H1 (cell line): ENCODE results near the gene SMIM9. TPM values are rescaled to one million over a fixed set of nuclear protein-coding genes. Genes with fewer than 3 reads are reported as not detected.
"Not testable (repeated sequence)": the region's sequence is repeated elsewhere in the genome, so short reads cannot be mapped to it uniquely, and the experiment has no call there.

ENCODE experiments used
- CTCF ChIA-PET: fragments of 300-600 bp; sonication (Branson Sonifier 250); formaldehyde crosslinking; loops from one replicate; lab custom pipeline; 2021; ENCODE audit not compliant: partially characterized antibody; lab: Charles Lee
- POLR2A ChIA-PET: fragments of 300-600 bp; sonication (Branson Sonifier 250); formaldehyde crosslinking; loops from one replicate; lab custom pipeline; 2021; ENCODE audit warnings: inconsistent platforms; ENCODE audit not compliant: partially characterized antibody; lab: Charles Lee
- DNase-seq, 2 experiments: peaks; one replicate each; pipeline versions ENCODE4 v3.0.0 to v3.0.0-alpha.2; 2010 to 2022; ENCODE audit warnings: low spot score in 2 of 2, low read depth in 1 of 2, mixed read lengths in 1 of 2
- FAIRE-seq: peaks from 2 replicates; lab custom pipeline; 2011; peaks lifted over from hg19 to GRCh38; lab: Jason Lieb, UNC
- H2AFZ ChIP-seq: 2 replicates; pipeline ENCODE4 v1.8.1; 2012; ENCODE audit warnings: low read length, inconsistent platforms
- H2AK5ac ChIP-seq: 2 replicates; pipeline ENCODE4 v1.6.1; 2013; ENCODE audit warnings: low read depth, low read length
- H2BK120ac ChIP-seq: replicated peaks from 2 replicates; pipeline ENCODE3; 2013; ENCODE audit warnings: low read depth, low read length, inconsistent platforms
- H2BK12ac ChIP-seq: 2 replicates; pipeline ENCODE4 v1.6.1; 2013; ENCODE audit warnings: low read depth, low read length
- H2BK15ac ChIP-seq: 2 replicates; pipeline ENCODE4 v1.6.1; 2013; ENCODE audit warnings: low read length
- H2BK20ac ChIP-seq: 2 replicates; pipeline ENCODE4 v1.6.1; 2013; ENCODE audit warnings: low read length
- H2BK5ac ChIP-seq: 2 replicates; pipeline ENCODE4 v1.6.1; 2013; ENCODE audit warnings: low read depth, low read length
- H3K14ac ChIP-seq: 2 replicates; pipeline ENCODE4 v1.6.1; 2013; ENCODE audit warnings: inconsistent platforms; ENCODE audit not compliant: insufficient read length
- H3K18ac ChIP-seq: 2 replicates; pipeline ENCODE4 v1.6.1; 2013; ENCODE audit warnings: low read length; ENCODE audit errors: extremely low read depth
- H3K23ac ChIP-seq: 2 replicates; pipeline ENCODE4 v1.6.1; 2013; ENCODE audit warnings: inconsistent platforms; ENCODE audit not compliant: insufficient read length
- H3K23me2 ChIP-seq: 2 replicates; pipeline ENCODE4 v1.6.1; 2013; ENCODE audit warnings: low read depth, low read length
- H3K27ac ChIP-seq: 2 replicates; pipeline ENCODE4 v1.6.1; 2011; ENCODE audit warnings: low read depth, low read length, inconsistent platforms
- H3K27me3 ChIP-seq, 4 experiments: replicated peaks in 1 of 4; 1 replicate in 1 of 4; 2 replicates in 3 of 4; pipeline versions ENCODE4 v1.6.1 to v1.8.1; 2011 to 2013; ENCODE audit warnings: low read length in 3 of 4, mild to moderate bottlenecking in 3 of 4, inconsistent platforms in 2 of 4, mixed read lengths in 2 of 4, moderate library complexity in 1 of 4; ENCODE audit not compliant: control insufficient read depth in 3 of 4, insufficient read depth in 3 of 4; ENCODE audit errors: extremely low read depth in 1 of 4
- H3K36me3 ChIP-seq, 4 experiments: 2 replicates each; pipeline versions ENCODE4 v1.6.1 to v1.8.1; 2011 to 2013; ENCODE audit warnings: mild to moderate bottlenecking in 4 of 4, low read length in 3 of 4, moderate library complexity in 2 of 4, control low read depth in 1 of 4, inconsistent platforms in 1 of 4; ENCODE audit not compliant: insufficient read depth in 4 of 4, control insufficient read depth in 2 of 4
- H3K4ac ChIP-seq: replicated peaks from 2 replicates; pipeline ENCODE3; 2013; ENCODE audit warnings: low read length, low read depth, mixed read lengths, inconsistent platforms; ENCODE audit not compliant: insufficient read length
- H3K4me1 ChIP-seq, 4 experiments: replicated peaks in 1 of 4; 1 replicate in 1 of 4; 2 replicates in 3 of 4; pipeline versions ENCODE4 v1.6.1 to v1.8.1; 2011 to 2013; ENCODE audit warnings: low read length in 3 of 4, inconsistent platforms in 2 of 4, mixed read lengths in 1 of 4; ENCODE audit not compliant: insufficient read depth in 4 of 4, control insufficient read depth in 3 of 4
- H3K4me2 ChIP-seq, 2 experiments: 2 replicates each; pipeline versions ENCODE4 v1.6.1 to v1.8.1; 2011 to 2013; ENCODE audit warnings: low read depth in 2 of 2, low read length in 2 of 2, control low read depth in 1 of 2, inconsistent platforms in 1 of 2, mild to moderate bottlenecking in 1 of 2; ENCODE audit not compliant: insufficient read depth in 1 of 2
- H3K4me3 ChIP-seq, 4 experiments: fragments of 200-600, 300-600 bp in 1 of 4; sonication (generic), shearing (Covaris generic), sonication (Bioruptor Twin) in 1 of 4; 2 replicates each; pipeline versions ENCODE4 v1.5.1 to v1.8.1; 2011 to 2016; ENCODE audit warnings: low read length in 4 of 4, low read depth in 3 of 4, control low read depth in 2 of 4, inconsistent platforms in 2 of 4, mild to moderate bottlenecking in 2 of 4, mixed read lengths in 1 of 4, moderate library complexity in 1 of 4; ENCODE audit not compliant: insufficient read depth in 2 of 4; ENCODE audit errors: extremely low read depth in 1 of 4
- H3K56ac ChIP-seq: replicated peaks from 2 replicates; pipeline ENCODE3; 2013; ENCODE audit warnings: low read depth, mild to moderate bottlenecking, mixed read lengths, low read length, inconsistent platforms; ENCODE audit not compliant: insufficient read length
- H3K79me1 ChIP-seq: 2 replicates; pipeline ENCODE4 v1.6.1; 2013; ENCODE audit warnings: low read depth, low read length, control low read depth
- H3K79me2 ChIP-seq, 2 experiments: 2 replicates each; pipeline versions ENCODE4 v1.6.1 to v1.8.1; 2012 to 2013; ENCODE audit warnings: low read length in 2 of 2, mild to moderate bottlenecking in 2 of 2, inconsistent platforms in 1 of 2; ENCODE audit not compliant: insufficient read depth in 2 of 2, control insufficient read depth in 1 of 2
- H3K9ac ChIP-seq, 4 experiments: replicated peaks in 1 of 4; 1 replicate in 1 of 4; 2 replicates in 3 of 4; pipeline versions ENCODE4 v1.6.1 to v1.8.1; 2011 to 2013; ENCODE audit warnings: low read depth in 3 of 4, low read length in 3 of 4, control low read depth in 2 of 4, mild to moderate bottlenecking in 2 of 4, moderate library complexity in 2 of 4, inconsistent platforms in 1 of 4; ENCODE audit errors: extremely low read depth in 1 of 4
- H3K9me3 ChIP-seq, 2 experiments: 2 replicates each; pipeline versions ENCODE4 v1.6.1 to v1.8.1; 2012 to 2013; ENCODE audit warnings: mild to moderate bottlenecking in 2 of 2, moderate library complexity in 2 of 2, control low read depth in 1 of 2, inconsistent platforms in 1 of 2, low read depth in 1 of 2, low read length in 1 of 2, mixed read lengths in 1 of 2; ENCODE audit not compliant: insufficient read depth in 2 of 2
- H4K20me1 ChIP-seq, 2 experiments: replicated peaks in 1 of 2; 2 replicates each; pipeline versions ENCODE3 to v1.8.1; 2011 to 2013; ENCODE audit warnings: inconsistent platforms in 2 of 2, low read length in 2 of 2, mild to moderate bottlenecking in 1 of 2; ENCODE audit not compliant: insufficient read depth in 2 of 2, control insufficient read depth in 1 of 2
- H4K5ac ChIP-seq: 2 replicates; pipeline ENCODE4 v1.6.1; 2013; ENCODE audit warnings: low read length, low read depth, mixed read lengths, inconsistent platforms; ENCODE audit not compliant: insufficient read length
- H4K8ac ChIP-seq: 2 replicates; pipeline ENCODE4 v1.8.0; 2013; ENCODE audit warnings: mild to moderate bottlenecking, moderate library complexity, low read length, inconsistent platforms; ENCODE audit not compliant: insufficient read depth; ENCODE audit errors: extremely low read depth
- H4K91ac ChIP-seq: replicated peaks from 2 replicates; pipeline ENCODE3; 2013; ENCODE audit warnings: low read length, mixed read lengths, inconsistent platforms; ENCODE audit not compliant: insufficient read length
- WGBS, 2 experiments: shearing (Covaris generic) in 1 of 2; methylation state at CpG; one replicate each; pipeline versions ENCODE4 v1.1.6 to v1.1.7; 2013 to 2015; ENCODE audit warnings: low lambda C conversion rate in 2 of 2, mixed read lengths in 2 of 2, inconsistent platforms in 1 of 2, low coverage in 1 of 2, missing lambda C conversion rate in 1 of 2; ENCODE audit not compliant: insufficient replicate concordance in 2 of 2, insufficient coverage in 1 of 2, insufficient read length in 1 of 2; ENCODE audit errors: extremely low coverage in 1 of 2, missing lambda C conversion rate in 1 of 2; 5-methylcytosine and 5-hydroxymethylcytosine counted together
- polyA plus RNA-seq, 7 experiments: library from polyadenylated mRNA; depleted of rRNA in 3 of 7; stranded (reverse) in 5 of 7; unstranded in 2 of 7; fragments of >200 nt in 5 of 7; fragments of 200-250 nt in 2 of 7; gene quantifications; 1 replicate in 5 of 7; 2 replicates in 1 of 7; 4 replicates in 1 of 7; pipeline versions ENCODE4 v1.2.1 to v1.2.3, GENCODE V29; 2011 to 2013; ENCODE audit warnings: missing spikeins in 2 of 7, mixed read lengths in 2 of 7
- total RNA-seq: library from RNA; stranded (reverse); fragmentation: NEBNext Ultra II Directional; extraction: Animal tissue kit (Norgen Biotek cat#: 25700); gene quantifications from 2 replicates; pipeline ENCODE4 v1.2.1, GENCODE V29; 2021

Gene SMIM9
- total and polyA plus RNA-seq, 2 of the 8 experiments (the other 6 are each of a cell fraction or from before 2014, with no cell fraction given), result not detected

- H2BK15ac ChIP-seq, H4K91ac ChIP-seq, H3K4me3 ChIP-seq, H2BK120ac ChIP-seq, H3K4ac ChIP-seq, H2AK5ac ChIP-seq, H2AFZ ChIP-seq, H3K4me1 ChIP-seq, H3K56ac ChIP-seq, H3K4me2 ChIP-seq, H3K79me1 ChIP-seq, H4K8ac ChIP-seq, H3K18ac ChIP-seq, H3K23ac ChIP-seq, H3K27ac ChIP-seq, H3K79me2 ChIP-seq, FAIRE-seq, DNase-seq, H3K14ac ChIP-seq, H3K9me3 ChIP-seq, H3K27me3 ChIP-seq, H3K36me3 ChIP-seq, H3K23me2 ChIP-seq, H2BK20ac ChIP-seq, H3K9ac ChIP-seq, H4K5ac ChIP-seq, H2BK5ac ChIP-seq, H4K20me1 ChIP-seq, H2BK12ac ChIP-seq: not testable (repeated sequence)
- WGBS, 2 experiments, result 93% methylated on average over 5 of the region's 19 CpGs; no CpG with 5 or more reads in 1 of the 2 experiments
- ChIA-PET POLR2A (interaction anchor here (0.6 kb wide), 1 partner anchor 21 kb away, joined by 4 read pairs; no protein-coding TSS in a partner anchor), CTCF (interaction anchor here (0.9 kb wide), 1 partner anchor 14 kb away, joined by 4 read pairs; no protein-coding TSS in a partner anchor)
These were observed 17.3 kb downstream of the SMIM9 start for GRCh38 chrX:154817048-154817618.

- POLR2A ChIA-PET, H2BK15ac ChIP-seq, H3K4me1 ChIP-seq, H3K9ac ChIP-seq, H3K27me3 ChIP-seq, H3K23me2 ChIP-seq, H3K27ac ChIP-seq, H3K23ac ChIP-seq, H4K20me1 ChIP-seq, H4K5ac ChIP-seq, H3K79me1 ChIP-seq, H4K8ac ChIP-seq, H2AK5ac ChIP-seq, H2AFZ ChIP-seq, CTCF ChIA-PET, H2BK120ac ChIP-seq, H3K56ac ChIP-seq, H2BK12ac ChIP-seq, H2BK20ac ChIP-seq, H3K18ac ChIP-seq, H3K4ac ChIP-seq, H3K79me2 ChIP-seq, H4K91ac ChIP-seq, DNase-seq, H2BK5ac ChIP-seq, H3K14ac ChIP-seq, H3K4me2 ChIP-seq, H3K9me3 ChIP-seq, H3K4me3 ChIP-seq, H3K36me3 ChIP-seq: not testable (repeated sequence)
- WGBS, 2 experiments, result 83% methylated on average over 4 of the region's 4 CpGs; no CpG with 5 or more reads in 1 of the 2 experiments
- FAIRE-seq, result peak; percentile 63
These were observed 18.1 kb downstream of the SMIM9 start for GRCh38 chrX:154816326-154816898.
